ENCODE data around the gene USP7.

Gene USP7

DNA sequence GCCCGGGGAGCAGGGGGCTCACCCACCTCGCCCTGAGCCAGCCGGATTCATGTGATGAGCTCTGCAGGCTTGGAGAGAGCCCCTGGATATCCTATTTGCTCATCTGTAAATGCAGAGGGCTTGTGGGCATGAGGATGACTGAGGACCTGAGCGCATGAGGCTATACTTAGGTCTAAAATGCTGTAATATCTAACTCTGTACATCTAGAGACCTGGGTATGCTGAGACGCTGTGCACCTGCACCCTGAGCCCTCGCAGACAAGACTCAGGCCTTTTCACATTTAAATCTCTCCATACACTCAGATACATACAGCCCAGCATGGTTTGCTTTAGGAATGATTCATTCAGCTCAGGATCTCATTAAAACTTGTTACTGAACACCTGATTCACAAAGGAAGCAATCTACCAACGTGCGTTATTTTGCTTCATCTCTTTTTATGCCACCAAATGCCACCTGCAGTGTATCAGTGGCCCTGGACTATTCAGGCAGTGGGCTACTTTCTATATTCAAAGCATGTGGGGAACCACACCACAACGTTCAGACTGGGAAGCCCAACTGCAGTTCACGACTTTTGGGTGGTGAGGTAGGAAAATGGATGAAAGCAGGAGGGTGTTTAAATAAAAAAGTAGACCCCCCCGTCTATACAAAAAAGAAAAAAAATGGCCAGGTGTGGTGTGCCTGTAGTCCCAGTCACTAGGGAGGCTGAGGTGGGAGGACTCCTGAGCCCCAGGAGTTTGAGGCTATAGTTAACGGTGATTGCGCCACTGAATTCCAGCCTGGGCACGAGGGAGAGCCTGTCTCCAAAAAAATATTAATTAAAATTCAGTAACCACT is 12.0 kb downstream of the USP7 start:
- no peak for DNase-seq

DNA sequence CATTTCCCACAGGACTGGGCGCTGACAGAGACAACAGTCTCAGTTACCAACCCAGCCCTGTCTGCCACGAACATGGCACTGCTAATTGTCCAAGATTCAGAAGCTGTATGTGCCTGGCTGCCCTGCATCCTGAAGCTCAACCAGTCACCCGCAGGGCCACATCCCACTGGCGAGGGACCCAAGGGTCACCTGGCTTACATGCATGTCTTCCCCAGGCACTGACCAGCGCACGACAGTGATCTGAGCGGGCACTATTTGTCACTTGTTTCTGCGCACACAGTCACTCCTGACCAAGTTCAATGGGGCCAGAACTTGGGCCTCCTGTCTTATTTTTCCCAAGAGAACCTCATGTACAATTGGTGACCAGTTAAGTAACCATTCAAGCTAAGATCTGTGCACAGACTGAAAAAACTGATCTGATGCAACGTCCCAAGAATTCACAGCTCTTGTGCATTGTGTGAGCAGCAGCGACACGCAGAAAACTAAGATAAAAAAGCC is 13.1 kb downstream of the USP7 start:
- no peak for DNase-seq

GRCh38 chr16:8949536-8950418 is 13.9 kb downstream of the USP7 start:
- no peak for DNase-seq

DNA sequence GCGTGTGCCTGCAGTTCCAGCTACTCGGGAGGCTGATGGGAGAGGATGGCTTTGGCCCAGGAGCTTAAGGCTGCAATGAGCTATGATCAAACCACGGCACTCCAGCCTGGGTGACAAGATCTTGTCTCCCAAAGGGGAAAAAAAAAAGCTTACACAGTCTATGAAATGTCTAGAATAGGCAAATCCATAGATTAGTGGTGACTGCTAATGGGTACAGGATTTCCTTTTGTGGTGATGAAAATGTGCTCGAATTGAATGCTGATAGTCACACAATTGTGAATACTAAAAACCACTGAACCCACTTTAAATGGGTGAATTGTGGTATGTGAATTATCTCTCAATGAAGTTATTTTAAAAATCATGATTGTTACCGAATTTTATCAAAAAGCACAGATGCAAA is 14.9 kb downstream of the USP7 start:
- no peak for DNase-seq

GRCh38 chr16:8948069-8948593 is 15.6 kb downstream of the USP7 start:
- DNase-seq, result no peak

GRCh38 chr16:8946544-8946943 is 17.2 kb downstream of the USP7 start:
- DNase-seq, result no peak

DNA sequence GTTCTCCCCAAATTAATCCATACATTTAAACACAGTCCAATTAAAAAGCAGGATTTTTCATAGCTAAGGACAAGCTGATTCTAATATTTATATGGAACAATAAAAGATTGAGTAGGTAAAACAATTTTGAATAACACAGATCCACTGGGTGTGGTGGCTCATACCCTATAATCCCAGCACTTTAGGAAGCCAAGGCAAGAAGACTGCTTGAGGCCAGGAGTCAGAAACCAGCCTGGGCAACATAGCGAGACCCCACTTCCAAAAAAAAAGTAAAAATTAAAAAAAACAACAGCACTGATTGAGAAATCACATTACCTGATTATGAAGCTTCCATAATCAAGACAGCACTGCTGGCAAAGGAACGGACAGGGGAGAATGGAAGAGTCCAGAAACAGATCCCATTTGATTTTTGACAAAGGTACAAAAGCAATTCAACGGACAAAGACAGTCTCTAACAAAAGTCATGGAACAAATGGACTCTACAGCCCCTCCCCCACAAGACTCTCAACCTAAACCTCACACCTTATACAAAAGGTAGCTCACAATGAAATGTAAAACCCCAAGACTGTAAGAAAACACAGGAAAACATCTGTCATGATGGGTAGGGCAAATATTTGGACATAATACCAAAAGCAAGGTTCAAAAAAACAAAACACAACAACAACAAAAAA is 17.9 kb downstream of the USP7 start:
- DNase-seq, result no peak

DNA sequence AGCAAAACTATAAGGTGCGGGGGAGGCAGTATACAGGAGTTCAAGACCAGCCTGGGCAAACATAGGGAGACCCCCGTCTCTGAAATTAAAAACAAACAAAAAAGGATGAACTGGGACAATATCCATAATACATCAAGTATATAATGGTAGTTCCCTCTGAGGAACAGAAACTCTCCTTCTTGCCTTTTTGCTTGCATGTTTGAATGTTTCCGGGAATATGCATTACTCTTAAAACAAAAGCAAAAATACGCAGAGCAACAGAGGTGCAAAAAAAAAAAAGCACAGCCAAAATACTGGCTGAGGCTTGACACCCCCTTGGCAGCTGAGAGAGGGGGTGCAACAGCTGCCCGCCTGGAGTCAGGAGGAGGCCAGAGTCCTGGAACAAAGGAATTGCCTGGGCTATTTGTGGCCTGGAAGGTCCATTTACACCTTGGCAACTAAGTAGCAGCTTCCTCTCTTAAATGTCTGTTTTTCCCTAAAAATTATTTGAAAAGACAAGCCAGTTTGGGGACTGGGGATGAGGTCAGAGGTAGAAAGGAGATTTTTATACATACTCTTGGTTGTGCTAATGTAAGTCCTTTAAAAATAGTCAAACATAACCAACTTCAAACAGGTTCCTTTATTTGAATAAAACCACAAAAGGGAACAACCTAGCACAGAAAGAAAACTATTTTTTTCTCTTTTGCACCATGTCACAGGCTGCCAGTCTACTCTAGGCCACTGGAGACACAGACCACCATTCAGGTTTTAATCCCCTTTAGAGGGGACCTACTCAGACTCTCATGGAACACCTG is 19.5 kb downstream of the USP7 start:
- no peak for DNase-seq

DNA sequence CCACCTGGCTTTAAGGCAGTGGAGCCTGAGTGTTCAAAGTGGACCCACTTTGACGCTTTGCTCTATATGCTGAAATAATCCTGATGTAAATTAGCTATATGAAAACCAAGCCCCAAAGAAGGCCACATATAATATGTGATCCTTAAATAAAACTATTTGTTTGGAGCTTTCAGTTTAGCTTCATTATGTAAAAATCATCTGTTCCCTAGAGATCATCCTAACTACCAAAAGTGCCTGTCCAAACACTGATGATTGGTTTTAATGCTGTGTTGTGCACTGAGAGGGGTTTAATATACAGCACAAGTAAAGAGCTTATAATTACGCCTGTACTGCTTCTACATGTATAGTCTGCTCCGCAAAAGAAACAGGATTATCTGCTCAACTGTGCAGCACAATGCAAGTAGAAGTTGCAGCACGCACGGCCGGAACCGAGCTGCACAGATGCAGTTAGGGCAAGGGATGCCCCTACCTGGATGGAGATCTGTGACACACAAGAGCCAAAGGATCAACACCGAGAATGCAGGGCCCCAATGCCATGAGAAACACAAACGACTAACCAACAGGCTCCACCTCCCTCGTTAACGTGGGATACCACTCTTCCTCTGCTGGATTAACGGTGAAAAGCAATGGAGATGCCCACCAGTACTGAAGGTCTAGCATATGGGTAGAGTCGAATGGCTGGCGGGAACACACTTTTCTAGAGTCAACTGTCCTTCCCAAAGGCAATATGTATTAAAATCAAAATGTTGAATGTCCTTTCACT is 20.5 kb downstream of the USP7 start:
- no peak for DNase-seq

DNA sequence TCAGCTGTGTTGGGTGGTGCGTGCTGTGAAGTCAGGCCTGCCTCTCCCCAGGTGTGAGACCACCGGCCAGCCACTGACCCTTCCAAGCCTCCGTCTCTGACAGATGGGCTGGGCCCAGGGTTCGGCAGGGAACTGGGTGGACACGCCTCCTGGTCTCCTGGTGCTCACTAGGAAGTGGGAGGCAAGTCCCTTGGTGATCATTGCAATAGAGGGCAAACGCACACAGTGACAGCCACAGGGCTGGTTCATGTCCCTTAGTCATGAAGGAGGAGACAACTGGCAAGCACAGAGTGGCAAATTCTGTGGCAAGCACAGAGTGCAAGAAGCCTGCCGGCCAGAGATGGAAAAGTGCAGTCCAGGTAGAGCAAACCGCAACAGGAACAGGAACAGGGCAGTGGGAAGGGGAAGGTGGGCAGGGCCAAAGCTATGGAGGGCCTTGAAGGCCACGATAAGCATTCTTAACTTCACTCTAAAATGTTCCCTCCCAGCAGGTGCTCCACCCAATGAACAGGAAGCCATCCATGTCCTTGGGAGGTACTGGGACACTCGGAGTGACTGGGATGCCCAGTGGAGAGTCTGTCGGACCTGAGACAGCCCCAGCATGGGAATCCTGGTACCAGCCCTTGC is 21.9 kb downstream of the USP7 start:
- no peak for DNase-seq

DNA sequence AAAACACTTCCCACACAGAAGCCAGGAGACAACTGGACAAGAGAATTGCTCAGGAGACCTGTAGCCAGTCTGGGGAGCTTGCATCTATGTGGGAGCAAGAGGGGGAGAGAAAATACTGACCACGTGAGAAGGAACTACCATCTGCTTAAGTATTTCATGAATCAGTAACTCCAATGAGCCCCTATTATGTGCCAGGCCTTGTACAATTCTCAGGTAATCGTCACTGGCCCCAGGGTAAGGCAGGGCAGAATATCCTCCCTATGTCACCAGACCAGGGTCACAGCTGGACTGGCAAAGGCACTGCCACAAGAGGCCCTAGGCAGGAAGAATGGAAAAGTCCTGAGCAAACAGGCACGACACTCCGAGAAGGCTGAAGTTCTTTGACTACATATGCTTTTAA is 25.9 kb downstream of the USP7 start:
- no peak for DNase-seq

DNA sequence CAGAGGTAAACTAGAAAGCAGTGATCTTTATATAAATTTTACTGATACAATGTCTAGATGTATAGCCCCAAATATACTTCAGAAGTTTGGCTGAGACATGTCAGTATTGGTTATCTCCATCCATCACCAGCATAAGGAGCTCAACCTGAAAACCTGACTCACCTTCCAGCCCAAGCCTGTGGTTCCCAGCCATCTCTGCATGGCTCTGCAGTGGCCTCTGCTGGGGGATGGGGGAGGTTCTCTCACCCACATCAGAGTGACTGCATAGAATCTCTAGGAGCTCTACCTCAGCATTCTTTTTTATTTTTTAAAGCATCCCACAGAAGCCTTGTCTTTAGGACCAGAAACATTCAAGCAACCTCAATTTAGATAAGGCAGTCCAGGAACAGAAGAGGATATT is 27.3 kb downstream of the USP7 start:
- peak; percentile 9 for DNase-seq

- no peak for DNase-seq
These were observed 27.7 kb downstream of the USP7 start for GRCh38 chr16:8935989-8936388.

GRCh38 chr16:8934601-8935000 is 29.1 kb downstream of the USP7 start:
- DNase-seq, result no peak

GRCh38 chr16:8931859-8932258 is 31.8 kb downstream of the USP7 start:
- no peak for DNase-seq

GRCh38 chr16:8929086-8929748 is 34.5 kb downstream of the USP7 start:
- peak; percentile 49 for DNase-seq

DNA sequence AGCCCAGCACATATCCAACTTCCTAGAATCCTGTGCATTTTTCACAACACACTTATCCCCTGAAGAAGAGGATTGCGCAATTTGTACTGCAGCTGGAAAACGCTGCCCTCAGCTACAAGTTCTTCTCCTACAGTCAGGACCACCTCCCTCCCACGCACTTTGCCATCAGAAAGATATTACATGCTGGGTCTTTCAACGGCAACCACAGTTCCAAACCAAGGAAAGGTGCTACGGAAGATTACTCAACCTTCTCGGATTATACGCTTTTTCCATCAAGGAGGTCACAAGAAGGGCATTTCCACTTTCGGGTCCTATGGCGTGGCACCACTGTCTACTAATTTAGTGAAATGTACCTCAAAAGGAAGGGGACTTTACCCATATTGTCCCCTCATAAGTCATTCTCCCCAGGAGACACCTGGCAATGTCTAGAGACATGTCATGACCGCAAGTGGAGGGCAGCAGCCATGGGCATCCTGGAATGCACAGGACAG is 35.2 kb downstream of the USP7 start:
- no peak for DNase-seq

DNA sequence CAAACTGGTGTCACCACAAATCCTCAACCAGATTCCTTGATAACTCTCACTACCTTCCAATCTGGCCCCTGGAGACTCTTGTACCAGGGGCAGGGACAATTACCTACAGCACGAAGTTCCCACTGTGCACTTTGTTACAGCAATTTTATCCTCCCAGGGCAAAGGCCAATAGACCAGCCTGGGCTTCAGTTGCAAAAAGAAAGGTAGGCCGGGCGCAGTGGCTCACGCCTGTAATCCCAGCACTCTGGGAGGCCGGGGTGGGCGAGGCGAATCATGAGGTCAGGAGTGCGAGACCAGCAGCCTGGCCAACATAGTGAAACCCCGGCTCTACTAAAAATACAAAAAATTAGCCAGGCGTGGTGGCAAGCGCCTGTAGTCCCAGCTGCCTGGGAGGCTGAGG is 36.9 kb downstream of the USP7 start:
- no peak for DNase-seq

DNA sequence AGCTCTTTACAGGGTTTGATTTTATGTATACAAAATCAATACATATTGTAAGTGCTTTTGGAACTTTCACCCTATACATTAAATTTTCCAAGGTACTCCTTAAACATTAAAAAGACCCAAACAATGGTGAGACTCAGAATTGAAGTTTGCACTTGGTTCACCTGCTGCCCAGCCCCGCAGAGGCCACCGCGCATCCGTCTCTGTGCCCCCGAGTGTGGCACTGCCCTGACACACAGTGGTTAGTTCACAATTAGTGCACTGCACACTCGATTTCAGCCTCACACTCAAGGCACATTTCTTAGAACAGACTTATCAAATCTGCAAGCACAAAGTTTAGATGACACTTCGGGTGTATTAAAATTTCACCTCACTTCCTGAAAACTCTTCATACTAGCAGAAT is 38.3 kb downstream of the USP7 start:
- no peak for DNase-seq

DNA sequence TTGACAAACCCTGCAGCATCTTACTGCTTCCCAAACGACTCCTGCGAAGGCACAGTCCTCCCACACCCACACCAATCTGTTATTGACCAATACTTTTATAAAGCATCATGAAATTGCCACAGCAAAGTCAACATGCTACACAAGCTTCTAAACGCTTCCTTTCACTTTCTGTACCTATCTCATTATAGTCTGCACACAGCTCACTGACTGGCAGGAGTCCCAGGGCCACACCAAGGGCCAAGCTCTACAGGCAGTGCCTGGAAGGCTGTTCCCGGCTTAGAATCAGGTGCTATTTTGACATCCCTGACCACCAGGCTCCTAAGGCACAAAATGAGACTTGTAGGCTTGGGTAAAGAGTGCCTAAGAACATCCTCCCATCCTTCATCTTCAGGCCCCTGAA is 39.5 kb downstream of the USP7 start:
- no peak for DNase-seq

All from NCI-H510A (cell line).